HPDE6-E6E7 (cell line): ENCODE results near the gene LRIG3.
A peak's percentile ranks its signal among the peaks of the same experiment; 100 is the strongest.
"Not testable (repeated sequence)": the region's sequence is repeated elsewhere in the genome, so short reads cannot be mapped to it uniquely, and the experiment has no call there.

ENCODE experiments used
- DNase-seq: peaks from one replicate; pipeline ENCODE4 v3.0.0; 2011; ENCODE audit warnings: missing footprints; ENCODE audit errors: extremely low spot score

Gene LRIG3

DNA sequence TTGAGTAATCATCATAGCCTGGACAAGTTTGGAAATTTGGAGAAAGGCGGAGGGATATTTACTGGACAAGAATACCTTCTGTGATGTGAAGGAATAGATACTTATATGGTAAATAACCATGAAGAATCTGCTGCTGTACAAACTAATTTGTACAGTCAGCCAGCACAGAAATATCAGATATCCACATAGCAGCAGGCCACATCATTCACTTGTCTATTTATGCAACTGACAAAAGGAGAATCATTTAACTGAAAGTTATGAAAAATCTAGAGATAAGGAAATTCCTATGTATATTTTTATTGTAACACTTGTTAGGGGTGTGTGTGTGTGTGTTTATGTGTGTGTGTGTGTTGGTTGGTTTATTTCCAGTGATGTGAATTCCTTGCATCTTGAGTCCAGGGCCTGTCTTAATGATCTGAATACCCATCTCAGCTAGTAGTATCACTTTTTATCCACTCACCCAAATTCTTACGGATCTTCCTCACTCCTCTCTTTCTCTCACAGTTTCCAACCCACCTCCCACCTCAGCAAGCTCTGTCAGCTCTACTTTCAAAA is 10.5 kb upstream of the LRIG3 start:
- DNase-seq, result no peak

DNA sequence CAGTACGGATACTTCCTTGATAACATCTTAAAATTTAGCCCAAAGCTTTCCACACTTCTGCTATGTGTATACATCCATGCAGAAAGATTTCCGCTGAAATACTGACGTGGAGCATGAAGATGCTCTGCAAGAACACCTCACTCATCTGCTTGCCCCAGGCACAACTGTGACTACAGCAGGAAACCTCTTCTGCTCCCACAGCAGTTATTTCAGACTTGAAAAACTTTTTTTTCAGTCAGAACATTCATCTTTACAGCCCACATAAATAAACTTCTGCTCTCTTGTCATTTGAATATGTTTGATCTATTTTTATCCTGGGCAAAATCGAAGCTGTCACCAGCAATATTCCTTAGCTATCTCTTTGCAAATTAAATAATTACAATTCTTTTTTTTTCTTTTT is 6.8 kb upstream of the LRIG3 start:
- no peak for DNase-seq

DNA sequence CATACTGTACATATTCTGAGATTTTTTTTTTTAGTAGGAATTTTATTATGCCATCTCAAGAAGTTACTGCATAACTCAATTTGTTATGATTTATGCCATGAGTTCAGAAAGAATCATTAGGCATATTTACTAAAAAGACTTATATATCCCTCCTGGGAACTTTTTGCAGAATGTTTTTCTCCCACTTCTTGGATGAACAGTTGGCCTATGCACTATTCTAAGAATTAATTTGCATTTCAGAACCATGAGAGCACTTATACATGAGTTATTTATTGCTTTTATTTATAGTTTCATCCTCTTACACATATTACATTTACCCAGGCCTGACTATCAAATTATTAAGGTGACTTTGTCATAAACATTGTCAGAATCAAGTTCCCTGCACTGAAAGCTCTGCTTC is 6.3 kb upstream of the LRIG3 start:
- DNase-seq, result no peak

DNA sequence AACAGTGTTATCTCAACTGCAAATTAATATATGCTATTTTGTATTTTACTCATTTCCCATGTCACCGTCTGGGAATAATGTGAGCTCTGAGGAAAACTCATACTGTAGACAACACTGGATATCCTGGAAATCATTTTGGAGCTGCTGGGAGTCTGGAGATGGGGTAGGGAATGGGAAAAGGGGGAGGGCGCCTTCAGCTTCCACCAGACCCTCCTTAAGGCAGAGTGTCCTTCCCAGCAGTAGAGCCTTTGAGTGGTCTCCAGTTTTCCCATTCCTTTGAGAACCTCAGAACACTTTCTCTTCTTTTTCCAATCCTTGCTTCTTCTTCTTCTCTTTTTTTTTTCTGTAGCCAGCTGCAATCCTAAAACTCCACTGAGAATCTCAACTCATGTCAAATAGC is 5.4 kb upstream of the LRIG3 start:
- no peak for DNase-seq

DNA sequence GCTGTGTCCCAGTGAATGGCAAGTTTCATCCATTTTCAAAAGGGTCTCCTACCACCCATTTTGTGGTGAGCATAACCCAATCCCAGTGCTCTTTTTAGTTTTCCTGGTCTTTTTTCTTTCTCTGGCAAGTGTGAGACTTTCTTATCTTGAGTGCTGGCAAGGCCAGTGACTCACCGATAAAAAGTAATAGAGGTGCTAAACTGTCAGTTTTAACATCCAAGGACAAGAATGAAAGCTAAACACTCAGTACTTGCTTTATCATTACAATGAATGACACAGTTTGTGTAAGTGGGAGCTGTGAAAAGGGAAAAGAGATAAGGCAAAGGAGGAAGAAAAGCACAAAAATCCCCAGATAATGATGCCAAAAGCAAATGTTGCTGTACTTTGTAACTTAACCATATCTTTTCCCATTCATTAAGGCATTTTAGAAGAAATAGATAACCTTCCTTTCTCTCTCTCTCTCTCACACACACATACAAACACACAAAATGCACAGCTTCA is 4.9 kb upstream of the LRIG3 start:
- no peak for DNase-seq

DNA sequence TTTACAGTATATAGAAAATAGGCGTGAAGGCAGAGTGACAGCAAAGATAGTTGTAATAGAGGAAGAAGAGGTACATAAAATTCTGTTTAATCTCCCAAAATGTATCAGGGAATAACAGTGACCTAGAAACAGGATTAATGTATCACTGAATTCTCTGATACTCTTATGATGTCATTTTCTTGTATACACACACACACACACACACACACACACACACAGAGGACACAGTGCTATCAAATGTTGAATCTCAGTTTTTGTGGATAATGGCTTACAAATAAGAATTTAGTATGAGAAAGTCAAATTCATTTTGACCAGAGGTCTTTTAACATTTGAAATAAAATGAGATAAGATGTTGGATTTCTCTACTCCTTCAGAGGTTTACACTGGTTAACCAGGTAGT is 4.3 kb upstream of the LRIG3 start:
- no peak for DNase-seq

DNA sequence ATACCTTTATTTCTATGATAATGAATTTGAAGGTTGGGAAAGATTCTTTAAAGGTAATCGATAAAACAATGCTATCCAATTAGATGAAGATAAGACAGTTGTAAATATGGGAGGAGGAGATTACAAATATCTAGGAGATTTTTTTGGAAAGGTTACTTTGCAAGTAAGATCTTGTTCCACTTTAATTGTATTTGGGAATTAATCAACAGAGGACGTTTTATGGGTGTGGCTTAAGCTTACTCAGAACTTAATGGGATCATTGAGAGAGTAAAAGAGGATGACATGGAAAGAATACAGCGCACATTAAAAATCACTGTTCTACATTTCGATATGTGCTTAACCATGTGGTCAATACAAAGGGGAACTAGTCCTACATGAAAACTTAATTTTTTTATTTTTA is 3.5 kb upstream of the LRIG3 start:
- DNase-seq, result no peak

DNA sequence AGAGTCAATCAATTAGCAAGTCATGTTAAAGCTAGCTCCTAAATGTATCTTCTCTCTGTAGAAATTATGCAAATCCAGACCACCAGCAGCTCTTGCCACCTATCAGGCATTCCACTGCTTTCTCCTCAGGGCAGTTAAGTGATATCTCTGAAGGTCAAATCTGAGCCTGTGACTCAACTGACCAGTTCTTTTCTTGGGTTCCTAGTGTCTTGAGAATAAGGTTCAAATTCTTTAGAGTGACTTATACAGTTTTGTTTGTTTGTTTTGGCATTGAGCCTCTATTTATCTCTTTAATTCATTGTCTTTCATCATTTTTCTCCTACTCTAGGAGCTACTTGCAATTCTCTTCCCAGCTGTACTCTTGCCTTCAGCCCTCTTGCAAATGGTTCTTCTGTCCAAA is 2.5 kb upstream of the LRIG3 start:
- no peak for DNase-seq

DNA sequence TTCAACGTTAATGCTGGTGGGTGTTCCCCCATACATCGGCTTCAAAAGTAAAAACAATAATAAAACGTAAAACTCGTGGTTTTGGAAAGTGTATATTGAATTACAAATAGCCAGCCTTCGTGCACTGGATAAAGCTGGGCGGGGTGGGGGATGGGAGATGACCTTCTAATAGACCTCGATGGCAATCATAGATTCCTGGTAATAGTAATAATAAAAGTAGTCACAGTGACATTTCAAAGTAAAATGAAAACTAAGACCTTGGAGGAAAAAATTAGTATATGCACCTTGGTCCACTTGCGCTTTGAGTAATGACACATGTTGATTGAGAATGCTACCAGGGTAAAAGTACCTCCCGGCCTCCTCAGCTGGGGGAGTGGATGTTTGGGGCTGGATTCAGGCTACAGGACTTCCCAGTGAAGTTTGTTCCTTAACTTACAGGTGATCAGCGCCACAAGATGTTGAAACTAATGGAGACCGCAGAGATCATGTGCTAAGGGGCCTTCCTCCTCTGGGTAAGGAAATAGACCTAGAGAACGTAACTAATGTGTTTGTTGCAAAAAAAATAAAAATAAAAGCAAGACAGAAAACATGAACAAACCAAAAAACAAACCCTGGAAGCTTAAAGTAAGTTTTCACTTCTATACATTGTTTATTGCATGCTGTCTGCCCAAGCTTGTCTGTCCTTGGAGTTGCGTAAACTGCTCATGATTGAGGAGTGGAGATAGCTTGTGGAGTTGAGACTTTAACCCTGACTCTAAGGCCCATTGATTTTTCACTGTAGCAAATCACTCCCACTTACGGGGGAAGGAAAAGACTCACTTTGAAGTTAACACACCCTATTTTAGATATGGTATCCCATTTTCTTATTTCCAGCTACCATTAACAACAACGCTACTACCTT is 907 bp upstream of the LRIG3 start:
- DNase-seq, result no peak

DNA sequence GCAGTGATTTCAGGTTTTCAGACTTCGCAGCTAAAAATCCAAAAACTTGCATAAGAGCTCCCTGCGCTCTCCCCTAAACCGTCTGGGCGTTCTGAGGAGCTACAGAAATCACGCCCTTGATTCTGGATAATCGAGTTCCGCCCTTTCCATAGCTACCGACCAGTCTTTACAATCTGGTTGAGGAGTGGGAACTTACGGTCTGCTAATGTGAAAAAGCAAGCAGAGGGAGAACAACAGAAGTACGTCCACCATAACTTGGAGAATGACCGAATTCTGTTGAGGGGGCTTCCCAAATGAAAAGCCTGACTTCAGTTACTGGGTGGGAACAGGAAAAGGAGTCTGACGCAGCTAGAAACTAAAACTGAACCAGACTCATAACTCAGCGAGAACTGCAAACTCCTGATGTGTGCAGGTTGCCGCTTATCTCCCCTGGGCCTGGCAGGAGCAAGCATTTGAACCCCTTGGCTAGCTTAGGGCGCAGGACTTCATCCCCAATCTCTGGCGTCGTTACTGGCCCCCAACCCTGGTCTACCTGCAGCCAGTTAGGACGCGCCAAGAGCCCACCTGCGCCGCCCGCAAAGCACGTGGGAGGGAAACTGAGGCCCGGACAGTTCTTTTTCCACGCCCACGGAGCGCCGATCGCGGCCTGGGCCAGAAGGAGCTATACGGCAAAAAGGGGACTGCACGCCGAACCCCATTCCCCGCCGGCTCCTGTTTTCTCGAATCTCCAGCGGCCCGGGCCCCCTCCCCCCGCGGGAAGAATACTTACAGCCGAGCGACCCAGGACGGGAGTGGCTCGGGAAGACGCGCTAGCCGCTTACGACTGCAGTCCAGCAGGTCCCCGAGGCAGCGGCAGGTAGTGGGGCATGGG is 838 bp downstream of the LRIG3 start:
- DNase-seq, result no peak

DNA sequence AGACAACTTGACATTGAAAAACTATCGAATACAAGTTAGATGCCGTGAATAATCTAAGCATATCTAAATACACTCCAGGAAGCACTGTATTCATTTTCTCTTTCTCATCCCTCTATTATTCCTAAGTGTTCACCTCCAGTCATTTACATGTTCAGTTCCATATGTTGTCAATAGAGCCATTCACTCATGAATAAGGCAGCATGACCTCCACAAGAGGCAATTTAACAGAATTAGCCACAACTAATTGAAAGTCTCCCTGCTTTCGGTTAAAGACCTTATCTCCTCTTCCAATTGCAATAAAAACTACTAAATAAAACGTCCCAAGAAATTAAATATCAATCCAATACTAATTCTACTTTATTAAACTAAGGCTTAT is 1.8 kb downstream of the LRIG3 start:
- DNase-seq, result no peak

DNA sequence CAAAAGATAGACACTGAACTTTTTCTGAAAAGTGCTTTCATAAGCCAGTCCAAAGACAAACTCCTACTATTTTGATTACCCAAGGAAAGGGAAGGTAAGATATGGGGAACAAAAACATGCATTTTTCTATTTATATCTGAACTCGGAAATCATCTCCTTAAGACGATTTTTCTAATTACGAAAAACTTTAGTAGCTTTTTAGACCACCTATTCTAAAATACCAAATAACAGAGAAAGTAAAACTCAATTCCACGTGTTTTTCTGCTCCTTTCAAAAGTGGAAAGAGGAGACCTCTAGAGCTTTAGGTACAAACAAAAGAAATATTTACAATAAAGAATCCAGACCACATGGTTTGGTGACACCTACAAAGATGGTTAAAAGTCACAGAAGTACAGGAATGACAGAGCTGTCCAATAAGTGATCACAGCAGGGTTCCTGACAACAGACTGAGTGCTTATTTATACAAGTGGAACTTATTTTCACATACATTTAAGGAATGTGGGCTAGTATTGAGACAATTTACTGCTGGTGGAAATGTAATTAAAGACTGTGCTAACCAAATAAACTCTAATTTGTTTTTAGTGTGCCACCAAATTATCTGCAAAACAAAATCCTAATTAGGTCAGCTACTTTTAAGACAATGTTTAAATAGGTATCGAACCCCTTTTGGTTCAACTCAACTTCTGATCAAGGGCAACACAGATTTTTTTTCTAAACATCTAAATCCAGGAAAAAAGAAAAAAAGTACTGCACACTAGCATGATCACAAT is 2.4 kb downstream of the LRIG3 start:
- no peak for DNase-seq

DNA sequence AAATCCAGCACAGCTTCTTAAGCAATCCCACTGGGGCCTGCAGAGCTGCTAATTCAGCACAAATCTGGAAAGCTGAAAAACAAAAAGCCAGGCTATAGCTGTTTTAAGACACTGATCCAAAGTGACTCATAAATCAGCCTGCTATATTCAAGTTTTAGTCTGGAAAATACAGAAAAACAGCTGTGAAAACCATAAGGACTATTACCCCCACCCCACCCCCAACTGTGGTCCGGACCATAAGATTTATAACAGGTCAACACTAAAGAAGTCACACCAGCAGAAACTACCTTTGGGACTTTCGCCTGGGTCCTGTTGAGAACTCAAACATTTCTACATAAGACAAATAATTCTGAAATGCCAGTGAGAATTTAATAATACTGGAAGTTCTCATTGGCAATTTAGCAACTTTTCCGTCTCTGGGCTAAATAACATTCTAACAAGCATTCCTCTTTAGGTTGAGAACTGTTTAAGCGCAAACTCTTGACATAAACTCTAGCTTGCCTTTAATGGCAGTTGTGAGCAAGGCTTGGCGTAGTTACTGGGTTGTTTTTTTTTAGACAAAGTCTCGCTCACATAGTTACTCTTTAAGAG is 3.3 kb downstream of the LRIG3 start:
- DNase-seq, result no peak

DNA sequence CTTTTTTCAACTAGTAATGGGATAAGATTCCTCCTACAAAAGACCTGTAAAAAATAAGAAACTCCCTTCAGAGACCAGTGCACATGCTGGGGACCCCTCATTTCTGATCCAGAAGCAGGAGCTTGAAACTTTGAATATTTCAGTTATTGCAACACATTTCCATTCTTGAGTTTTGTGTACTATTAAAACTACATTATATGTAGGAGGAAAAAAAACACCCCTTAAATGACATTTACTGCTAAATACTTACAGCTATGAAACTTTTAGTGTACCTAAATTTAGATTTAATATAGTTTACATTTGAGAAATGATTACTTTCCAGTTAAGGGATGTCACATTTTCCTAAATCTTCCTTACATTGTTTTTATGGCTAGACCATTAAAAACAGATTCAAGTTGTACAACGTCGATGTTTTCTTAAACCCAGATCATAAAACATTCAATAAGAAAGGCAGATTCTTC is 4.1 kb downstream of the LRIG3 start:
- DNase-seq, result no peak

DNA sequence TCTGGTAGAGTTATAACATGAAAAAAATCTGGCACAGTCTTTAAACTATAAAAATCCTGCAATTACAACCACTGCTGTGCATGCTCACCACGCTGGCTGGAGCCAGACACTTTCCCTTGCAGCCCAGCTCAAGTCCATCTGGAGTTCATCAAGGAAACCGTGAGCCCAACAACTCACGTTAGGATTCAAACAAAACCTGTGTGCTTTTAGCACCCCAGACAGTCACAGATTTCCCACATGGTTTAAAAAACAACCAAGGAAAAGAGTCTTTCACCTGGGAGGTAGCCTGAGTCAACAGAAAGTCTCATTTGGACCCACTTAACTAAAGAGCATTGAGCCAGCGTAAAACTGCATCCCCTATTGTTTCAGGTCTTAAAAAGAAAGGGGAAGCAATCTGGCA is 4.7 kb downstream of the LRIG3 start:
- no peak for DNase-seq

DNA sequence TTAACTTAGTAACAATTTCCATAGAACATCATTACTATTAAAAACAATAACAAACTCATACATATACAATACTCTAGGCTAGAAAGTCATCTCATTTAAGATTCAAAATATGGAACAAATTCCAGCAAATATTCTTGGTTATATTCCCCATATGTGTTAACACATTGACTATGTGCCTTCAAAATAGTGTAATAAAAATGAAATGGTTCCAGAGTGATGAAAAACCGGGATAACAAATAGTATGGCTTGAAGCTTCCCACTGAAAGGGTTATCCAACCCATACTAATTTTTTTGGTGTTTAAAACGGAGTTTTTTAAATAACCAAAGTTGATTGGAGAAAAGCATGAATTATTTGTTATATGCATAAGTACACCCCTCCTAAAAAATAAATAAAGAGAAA is 5.3 kb downstream of the LRIG3 start:
- no peak for DNase-seq

DNA sequence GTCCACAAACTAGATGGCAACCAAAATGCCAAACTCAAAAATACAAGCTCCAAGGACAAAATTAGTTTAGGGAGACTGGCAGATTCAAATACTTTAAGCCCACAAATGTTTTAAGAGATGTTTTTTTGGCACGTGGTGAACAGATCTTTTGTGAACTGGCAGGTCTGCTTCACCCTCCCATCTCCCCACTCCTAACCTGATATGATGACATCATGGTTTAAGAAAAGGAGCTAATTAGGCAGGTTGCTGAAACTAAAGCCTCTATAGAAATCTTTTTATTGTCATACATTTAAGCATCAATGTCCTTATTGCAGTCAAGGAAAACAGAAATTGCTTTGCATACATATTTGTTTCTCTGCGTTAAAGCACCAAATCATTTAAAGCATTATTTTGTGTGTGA is 5.8 kb downstream of the LRIG3 start:
- DNase-seq, result no peak

DNA sequence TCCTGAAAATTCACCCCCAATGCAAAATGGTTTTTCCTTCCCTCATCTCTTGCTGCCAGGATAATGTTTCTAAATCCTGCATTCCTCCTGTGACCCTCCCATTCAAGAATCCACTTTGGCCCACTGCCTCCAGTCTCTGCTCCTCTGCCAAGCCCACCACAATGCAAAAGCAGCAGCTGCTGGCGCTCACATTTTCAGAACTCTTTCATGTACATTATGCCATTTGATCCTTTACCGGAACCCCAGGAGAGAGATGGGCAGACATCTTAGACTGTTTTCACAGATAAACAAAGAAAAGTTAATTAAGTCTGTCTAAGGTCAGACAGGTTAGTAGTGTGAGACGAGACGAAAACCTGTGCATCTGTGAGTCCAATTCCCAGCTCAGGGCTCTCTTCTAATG is 12.9 kb downstream of the LRIG3 start:
- no peak for DNase-seq

DNA sequence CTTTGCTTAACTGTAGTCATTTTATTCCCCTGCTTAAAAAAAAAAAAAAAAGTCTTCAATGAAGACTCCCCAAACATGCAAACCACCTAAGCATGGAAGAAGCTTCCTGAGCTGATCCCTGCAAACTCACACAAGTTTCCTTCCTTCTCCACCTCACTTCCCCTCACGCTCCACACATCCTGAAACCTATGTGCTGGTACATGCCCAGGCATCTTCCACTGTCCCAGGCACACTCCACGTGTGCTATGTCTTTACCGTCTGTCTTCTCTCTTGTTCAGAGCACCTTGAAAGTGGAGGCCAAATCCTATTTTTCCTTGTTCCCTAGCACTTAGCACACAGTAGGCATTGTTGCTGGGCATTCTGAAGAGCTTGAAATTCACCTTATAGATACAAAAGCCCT is 13.4 kb downstream of the LRIG3 start:
- peak; percentile 14 for DNase-seq

DNA sequence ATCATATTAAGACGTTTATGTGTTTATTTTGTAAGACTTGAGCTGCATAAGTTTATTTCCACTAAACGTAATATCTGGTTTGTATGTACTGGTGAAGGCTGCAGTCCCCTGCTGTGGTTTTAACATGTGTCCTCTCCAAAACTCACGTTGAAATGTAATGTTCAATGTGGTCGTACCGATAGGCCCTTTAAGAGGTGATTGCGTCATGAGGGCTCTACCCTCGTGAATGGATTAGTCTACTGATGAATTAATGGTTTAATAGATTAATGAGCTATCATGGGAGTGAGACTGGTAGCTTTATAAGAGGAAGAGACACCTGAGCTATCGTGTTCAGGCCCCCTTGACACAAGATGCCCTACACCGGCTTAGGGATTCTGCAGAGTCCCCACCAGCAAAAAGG is 14.9 kb downstream of the LRIG3 start:
- DNase-seq, result no peak

DNA sequence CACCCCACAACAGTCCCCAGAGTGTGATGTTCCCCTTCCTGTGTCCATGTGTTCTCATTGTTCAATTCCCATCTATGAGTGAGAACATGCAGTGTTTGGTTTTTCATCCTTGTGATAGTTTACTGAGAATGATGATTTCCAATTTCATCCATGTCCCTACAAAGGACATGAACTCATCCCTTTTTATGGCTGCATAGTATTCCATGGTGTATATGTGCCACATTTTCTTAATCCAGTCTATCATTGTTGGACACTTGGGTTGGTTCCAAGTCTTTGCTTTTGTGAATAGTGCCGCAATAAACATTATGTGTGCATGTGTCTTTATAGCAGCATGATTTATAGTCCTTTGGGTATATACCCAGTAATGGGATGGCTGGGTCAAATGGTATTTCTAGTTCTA is 17.6 kb downstream of the LRIG3 start:
- not testable (repeated sequence) for DNase-seq
